ENCODE results near the gene MPV17L.
"Not testable (repeated sequence)": the region's sequence is repeated elsewhere in the genome, so short reads cannot be mapped to it uniquely, and the experiment has no call there.

The MPV17L gene

DNA sequence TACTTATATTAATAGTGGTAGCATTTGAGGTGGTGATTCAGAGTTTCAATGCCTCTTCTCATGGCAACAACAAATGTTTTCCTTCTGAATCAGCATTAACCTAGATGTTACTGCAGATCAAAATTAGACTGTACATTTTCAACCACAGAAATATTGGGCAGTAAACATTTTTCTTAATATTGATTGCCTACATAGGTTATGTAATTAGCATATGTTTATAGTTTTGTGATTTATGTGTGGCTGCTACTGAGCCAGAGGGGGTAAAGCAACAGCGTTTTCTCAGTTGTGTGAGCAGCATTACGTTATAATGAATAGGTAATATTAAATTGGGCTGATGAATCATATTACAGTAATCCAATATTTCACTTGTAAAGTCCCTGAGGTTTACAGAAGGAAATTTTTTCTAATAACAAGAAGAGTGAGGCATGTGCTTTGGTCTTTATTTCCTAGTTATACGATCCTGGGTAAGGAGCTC is 20.0 kb downstream of the MPV17L start:
- TF ChIP-seq, protein P1, sequence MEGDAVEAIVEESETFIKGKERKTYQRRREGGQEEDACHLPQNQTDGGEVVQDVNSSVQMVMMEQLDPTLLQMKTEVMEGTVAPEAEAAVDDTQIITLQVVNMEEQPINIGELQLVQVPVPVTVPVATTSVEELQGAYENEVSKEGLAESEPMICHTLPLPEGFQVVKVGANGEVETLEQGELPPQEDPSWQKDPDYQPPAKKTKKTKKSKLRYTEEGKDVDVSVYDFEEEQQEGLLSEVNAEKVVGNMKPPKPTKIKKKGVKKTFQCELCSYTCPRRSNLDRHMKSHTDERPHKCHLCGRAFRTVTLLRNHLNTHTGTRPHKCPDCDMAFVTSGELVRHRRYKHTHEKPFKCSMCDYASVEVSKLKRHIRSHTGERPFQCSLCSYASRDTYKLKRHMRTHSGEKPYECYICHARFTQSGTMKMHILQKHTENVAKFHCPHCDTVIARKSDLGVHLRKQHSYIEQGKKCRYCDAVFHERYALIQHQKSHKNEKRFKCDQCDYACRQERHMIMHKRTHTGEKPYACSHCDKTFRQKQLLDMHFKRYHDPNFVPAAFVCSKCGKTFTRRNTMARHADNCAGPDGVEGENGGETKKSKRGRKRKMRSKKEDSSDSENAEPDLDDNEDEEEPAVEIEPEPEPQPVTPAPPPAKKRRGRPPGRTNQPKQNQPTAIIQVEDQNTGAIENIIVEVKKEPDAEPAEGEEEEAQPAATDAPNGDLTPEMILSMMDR (IDR thresholded peaks at IDR 0.05; ENCODE audit: low read depth, low read length, missing control alignments), result no peak
- H3K4me3 ChIP-seq (replicated peaks; ENCODE audit: low read depth, low read length), result no peak overlapping the region
- DNase-seq (ENCODE audit: extremely low read depth, low read depth), result no peak

GRCh38 chr16:15417197-15417596 is 21.6 kb downstream of the MPV17L start:
- no peak overlapping the region for H3K4me3 ChIP-seq (replicated peaks; ENCODE audit: low read depth, low read length)
- TF ChIP-seq, protein P1 (IDR thresholded peaks at IDR 0.05; ENCODE audit: low read depth, low read length, missing control alignments), result no peak
- no peak for DNase-seq (ENCODE audit: extremely low read depth, low read depth)

DNA sequence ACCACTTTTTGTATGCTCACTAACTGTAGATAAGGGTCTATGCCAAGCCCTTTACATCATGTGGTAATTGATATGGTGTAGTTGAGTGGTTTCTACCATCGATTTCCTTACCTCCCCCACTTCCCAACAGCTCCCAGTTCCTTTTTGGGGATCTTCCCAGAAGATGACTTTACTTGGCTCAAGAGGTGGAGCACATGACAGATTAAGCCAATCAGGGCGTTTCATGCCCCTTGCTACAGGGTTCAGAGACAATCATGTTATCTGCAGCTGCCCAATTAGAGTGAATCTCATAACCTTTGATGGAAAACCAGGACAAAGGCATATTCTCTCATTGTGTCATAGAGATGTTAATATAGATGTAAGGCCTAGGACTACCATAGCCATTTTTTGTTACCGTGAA is 22.7 kb downstream of the MPV17L start:
- TF ChIP-seq, protein P1 (IDR thresholded peaks at IDR 0.05; ENCODE audit: low read depth, low read length, missing control alignments), result no peak

DNA sequence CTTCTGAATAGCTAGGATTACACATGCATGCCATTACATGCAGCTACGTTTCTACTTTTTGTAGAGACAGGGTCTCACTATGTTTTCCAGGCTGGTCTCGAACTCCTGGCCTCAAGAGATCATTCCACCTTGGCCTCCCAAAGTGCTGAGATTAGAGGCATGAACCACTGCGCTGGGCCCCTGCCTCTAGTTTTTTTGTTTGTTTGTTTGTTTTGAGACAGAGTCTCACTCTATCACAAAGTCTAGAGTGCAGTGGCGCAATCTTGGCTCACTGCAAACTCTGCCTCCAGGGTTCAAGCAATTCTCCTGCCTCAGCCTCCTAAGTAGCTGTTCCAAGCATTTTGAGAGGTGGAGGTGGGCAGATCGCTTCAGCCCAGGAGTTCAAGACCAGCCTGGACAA is 26.1 kb downstream of the MPV17L start:
- not testable (repeated sequence) for DNase-seq (ENCODE audit: extremely low read depth, low read depth); H3K4me3 ChIP-seq (replicated peaks; ENCODE audit: low read depth, low read length)

More for the DNA sequence above, 22.7 kb downstream of the MPV17L start:
- H3K4me3 ChIP-seq (replicated peaks; ENCODE audit: low read depth, low read length), result no peak overlapping the region
- DNase-seq (ENCODE audit: extremely low read depth, low read depth), result no peak

- DNase-seq (ENCODE audit: extremely low read depth, low read depth), result no peak
- H3K4me3 ChIP-seq (replicated peaks; ENCODE audit: low read depth, low read length), result no peak overlapping the region
- TF ChIP-seq, protein P1 (IDR thresholded peaks at IDR 0.05; ENCODE audit: low read depth, low read length, missing control alignments), result no peak
These were observed 26.7 kb downstream of the MPV17L start for GRCh38 chr16:15422222-15422621.

- DNase-seq (ENCODE audit: extremely low read depth, low read depth), result no peak
- no peak overlapping the region for H3K4me3 ChIP-seq (replicated peaks; ENCODE audit: low read depth, low read length)
- TF ChIP-seq, protein P1 (IDR thresholded peaks at IDR 0.05; ENCODE audit: low read depth, low read length, missing control alignments), result no peak
These were observed 30.3 kb downstream of the MPV17L start for GRCh38 chr16:15425861-15426260.

DNA sequence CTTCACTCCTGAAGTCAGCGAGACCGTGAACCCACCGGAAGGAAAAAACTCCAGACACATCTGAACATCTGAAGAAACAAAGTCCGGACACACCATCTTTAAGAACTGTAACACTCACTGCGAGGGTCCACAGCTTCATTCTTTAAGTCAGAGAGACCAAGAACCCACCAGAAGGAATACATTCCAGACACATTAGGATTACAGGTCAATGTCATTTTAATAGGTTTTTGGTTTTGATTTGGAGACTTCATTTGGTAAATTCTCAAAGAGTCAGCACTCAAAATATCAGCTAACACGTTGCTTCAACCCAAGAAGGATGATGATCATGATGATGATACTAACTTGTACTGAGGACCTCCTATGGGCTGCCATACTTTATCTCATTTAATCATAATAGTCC is 31.2 kb downstream of the MPV17L start:
- TF ChIP-seq, protein P1 (IDR thresholded peaks at IDR 0.05; ENCODE audit: low read depth, low read length, missing control alignments), result no peak
- DNase-seq (ENCODE audit: extremely low read depth, low read depth), result no peak
- H3K4me3 ChIP-seq (replicated peaks; ENCODE audit: low read depth, low read length), result no peak overlapping the region

Data from HFF-Myc (cell line).